GM21447 (cell line): Measurements from ENCODE around the gene RSL1D1.
A peak's percentile ranks its signal among the peaks of the same experiment; 100 is the strongest.

Experiments used
- ATAC-seq: cut with Tn5 transposase; IDR thresholded peaks from one replicate; pipeline ENCODE4 v1.9.1; 2021; ENCODE audit not compliant: unreplicated experiment

Gene RSL1D1

DNA sequence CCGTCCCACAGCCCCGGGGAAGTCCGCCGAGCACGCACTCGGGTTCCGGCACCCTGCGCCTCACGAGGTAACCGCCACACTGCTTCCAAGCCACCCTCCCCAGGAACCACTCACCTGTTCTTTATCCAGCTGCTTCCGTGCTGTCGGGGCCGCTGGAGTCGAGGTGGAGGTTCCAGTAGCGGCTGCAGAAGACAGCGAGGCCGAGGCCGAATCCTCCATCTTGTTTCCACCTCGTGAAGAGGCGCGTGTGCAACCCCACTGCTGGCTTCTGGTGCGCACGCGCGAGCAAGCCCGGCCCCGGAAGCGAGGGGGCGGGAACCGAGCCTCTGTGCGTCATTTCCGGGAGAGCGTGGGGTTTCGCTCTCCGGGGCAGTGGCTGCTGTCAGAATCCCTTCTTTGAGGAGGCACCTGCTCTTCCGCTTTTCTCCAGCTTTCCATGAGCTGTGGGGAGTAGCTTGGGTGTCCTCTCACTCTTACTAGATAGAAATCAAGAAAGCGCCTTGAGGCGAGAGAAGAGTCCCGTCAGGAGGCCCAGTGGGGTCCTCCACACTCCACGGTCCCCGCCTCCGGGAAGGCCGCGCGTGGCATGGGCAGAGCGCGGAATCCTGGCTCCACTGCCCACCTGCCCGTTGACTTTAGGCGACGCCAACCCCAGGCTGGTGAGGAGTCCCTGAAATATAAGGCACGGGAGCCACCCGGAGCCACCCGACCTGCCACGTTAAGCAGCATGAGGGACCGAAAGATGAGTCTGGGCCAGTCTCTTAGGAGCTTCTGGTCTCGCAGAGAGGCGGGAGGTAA lies at the start of gene RSL1D1:
Gene RSL1D1, minus strand, starts transcription at position 249 of the 798 bp plus-strand sequence. Its CDS starts 30 bp downstream, at position 219.
- peak; percentile 71 for ATAC-seq

DNA sequence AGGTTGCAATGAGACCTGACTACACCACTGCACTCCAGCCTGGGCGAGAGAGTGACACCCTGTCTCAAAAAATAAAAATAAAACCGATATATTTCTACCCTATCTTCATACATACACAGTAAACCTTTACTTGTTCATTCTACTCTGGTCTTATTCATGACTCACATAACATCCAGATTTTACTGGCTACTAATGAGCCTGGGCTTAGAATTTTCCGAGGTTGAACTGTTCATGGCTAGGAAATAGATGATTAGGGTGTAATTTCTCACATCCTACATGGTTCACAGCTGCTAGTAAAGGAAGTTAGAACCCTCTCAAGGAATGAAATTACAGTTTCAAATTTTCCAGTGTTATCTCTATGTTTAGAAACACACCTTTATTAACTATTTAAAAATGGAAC lies 49.7 kb upstream of the RSL1D1 start:
- ATAC-seq, result no peak

DNA sequence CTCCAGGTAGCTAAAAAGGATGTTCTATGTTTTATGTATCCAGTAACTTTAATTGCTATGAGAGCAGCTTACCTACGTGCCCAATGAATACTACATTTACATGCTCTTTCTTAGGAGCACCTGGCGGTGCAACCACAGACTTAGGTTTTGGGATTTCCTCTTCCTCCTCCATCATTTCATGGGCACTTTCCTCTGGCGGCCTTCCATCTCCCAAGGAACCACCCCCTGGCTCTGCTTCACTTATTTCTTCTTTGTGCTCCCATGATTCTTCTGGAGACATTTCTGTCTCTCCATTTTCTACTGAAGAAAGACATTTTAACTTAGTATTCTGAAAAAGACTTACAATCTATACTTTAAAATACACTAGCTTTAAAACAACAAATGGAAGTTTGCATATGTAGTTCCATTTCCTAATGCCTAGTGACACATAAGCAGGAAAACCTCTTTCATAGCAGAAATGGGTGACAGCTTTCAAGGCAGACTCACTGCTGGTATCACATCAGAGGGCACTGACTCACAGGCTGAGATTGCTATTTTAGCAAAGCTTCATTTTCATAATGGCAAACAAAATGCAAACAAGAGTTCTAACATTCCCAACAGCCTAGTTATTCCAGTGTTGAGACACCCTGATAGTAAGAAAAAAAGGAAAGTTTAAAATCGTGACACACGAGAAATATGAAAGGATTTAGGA lies 45.3 kb upstream of the RSL1D1 start:
- no peak for ATAC-seq

DNA sequence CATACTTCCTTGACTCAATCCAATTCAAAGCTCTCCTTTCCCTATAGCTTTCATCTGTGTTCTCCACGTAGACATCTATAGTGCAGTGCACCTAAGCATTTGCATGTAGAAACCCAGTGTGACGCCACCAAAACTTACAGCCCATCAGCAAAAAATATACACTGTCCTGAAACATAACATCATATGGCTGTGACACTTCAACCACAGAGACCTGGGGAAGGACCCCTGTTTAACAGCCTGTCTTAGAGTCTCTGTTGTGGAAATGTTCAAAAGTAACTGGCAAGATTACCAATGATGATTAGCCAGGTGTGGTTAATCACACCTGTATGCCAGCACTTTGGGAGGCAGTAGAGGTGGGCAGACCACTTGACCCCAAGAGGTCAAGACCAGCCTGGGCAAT lies 42.2 kb upstream of the RSL1D1 start:
- no peak for ATAC-seq

- no peak for ATAC-seq
These were observed 41.4 kb upstream of the RSL1D1 start for GRCh38 chr16:11892761-11893160.

GRCh38 chr16:11890231-11890965 lies 39.1 kb upstream of the RSL1D1 start:
- no peak for ATAC-seq

- ATAC-seq, result no peak
These were observed 35.5 kb upstream of the RSL1D1 start for GRCh38 chr16:11886881-11887280.

- ATAC-seq, result no peak
These were observed 32.7 kb upstream of the RSL1D1 start for GRCh38 chr16:11884035-11884434.

DNA sequence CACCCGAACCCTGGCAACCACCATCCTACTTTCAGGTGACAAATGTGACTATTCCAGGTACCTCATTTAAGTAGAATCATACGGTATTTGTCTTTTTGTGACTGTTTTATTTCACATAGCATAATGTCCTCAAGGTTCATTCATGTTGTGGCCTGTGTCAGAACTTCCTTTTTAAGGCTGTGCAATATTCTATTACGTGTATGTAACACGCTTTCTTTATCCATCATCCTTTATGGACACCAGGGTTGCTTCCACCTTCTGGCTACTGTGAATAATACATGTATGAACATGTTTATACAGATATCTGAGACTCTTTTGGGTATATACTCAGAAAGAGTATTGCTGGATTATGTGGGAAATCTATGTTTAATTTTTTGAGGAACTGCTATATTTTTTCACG lies 28.7 kb upstream of the RSL1D1 start:
- no peak for ATAC-seq

DNA sequence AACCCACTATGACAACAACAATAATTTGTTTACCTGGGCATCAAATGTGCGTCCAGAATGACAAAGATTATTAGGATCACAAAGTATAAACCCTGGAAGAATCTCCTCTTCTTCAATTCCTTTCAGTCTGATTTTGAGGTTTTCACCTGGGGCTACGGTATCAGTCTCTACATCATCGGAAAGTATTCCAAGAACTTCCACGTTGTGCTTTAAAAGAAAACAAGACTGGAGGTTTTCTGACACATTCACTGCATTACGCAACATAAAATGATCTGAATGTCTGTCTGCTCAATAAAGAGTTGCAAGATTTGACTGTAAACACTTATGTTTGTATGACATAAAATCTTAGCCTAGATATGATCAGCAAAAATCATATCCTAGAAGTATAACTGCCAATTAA lies 26.0 kb upstream of the RSL1D1 start:
- no peak for ATAC-seq

- ATAC-seq, result no peak
These were observed 25.0 kb upstream of the RSL1D1 start for GRCh38 chr16:11876306-11876705.

- no peak for ATAC-seq
These were observed 24.4 kb upstream of the RSL1D1 start for GRCh38 chr16:11875721-11876120.

- no peak for ATAC-seq
These were observed 19.9 kb upstream of the RSL1D1 start for GRCh38 chr16:11871193-11871592.

DNA sequence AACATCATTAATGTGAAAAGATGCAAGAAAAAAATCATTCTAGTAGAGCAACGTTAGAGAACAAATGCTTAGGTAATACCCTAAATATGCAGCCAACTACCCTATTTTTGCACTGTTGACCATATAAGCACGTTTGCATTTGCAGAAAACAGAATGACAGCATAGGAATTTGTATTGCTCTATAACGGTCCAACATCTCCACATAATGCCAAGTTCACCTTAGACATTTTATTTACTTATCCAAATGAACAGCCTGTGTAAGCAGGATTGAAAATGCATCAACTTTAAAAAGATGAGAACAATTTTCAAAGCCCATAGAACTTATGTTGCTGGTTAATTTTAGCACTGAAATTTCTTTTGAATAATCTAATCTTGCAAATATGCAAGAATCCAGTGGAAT lies 19.1 kb upstream of the RSL1D1 start:
- ATAC-seq, result no peak

- ATAC-seq, result no peak
These were observed 18.2 kb upstream of the RSL1D1 start for GRCh38 chr16:11869353-11870228.

- no peak for ATAC-seq
These were observed 17.2 kb upstream of the RSL1D1 start for GRCh38 chr16:11868412-11868980.

GRCh38 chr16:11862489-11862888 lies 11.1 kb upstream of the RSL1D1 start:
- ATAC-seq, result no peak

- no peak for ATAC-seq
These were observed 5.8 kb upstream of the RSL1D1 start for GRCh38 chr16:11857161-11857560.

DNA sequence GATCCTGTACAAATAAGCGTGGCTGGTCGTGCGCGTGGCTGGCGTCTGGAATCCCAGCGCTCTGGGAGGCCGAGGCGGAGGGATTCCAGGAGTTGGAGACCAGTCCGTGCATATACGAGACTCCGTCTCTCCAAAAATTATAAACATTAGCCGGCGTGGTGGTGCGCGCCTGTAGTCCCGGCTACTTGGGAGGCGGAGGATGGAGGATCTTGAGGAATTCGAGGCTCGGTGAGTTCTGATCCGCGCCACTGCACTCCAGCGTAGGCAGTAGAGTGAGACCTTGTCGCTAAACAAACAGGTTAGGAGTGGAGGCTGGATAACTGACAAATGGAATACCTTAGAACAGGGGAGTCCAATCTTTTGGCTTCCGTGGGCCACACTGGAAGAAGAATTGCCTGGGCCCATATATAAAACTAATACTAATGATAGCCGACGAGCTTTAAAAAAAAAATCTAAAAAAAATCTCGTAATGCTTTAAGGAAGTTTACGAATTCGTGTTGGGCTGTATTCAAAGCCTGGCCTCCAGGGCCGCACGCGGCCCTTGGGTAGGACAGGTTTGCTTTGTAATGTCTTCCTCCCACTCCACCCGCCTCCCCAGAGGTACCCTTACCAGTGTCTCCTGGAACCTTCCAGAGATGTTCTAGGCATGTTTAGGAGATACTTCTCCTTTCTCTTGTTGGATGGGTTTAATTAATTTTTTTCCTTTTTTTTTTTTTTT lies 909 bp upstream of the RSL1D1 start:
- ATAC-seq, result no peak

DNA sequence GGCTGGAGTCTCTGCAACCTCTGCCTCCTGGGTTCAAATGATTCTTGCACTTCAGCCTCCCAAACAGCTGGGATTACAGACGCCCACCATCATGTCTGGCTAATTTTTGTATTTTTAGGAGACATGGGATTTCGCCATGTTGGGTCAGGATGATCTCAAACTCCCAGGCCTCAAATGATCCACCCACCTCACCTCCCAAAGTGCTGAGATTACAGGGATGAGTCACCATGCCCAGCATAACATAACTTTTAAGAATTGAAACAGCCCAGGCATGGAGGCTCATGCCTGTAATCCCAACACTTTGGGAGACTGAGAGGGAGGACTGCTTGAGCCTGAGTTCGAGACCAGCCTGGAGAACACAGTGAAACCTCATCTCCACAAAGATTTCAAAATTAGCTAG lies 2.5 kb downstream of the RSL1D1 start:
- ATAC-seq, result no peak
